ENCODE measurements around the gene EFCAB8. TPM values are rescaled to one million over a fixed set of nuclear protein-coding genes. Genes with fewer than 3 reads are reported as not detected.

The EFCAB8 gene
- polyA plus RNA-seq, 1 donor: 0.24 TPM

- no peak for DNase-seq (ENCODE audit: low read depth)
Measured at GRCh38 chr20:33007376-33008335, 148.9 kb downstream of the EFCAB8 start, which contains the start of gene BPIFB2. Gene BPIFB2, plus strand, starts transcription at chr20:33007704. Its CDS starts 871 bp downstream, at chr20:33008575.

- DNase-seq (ENCODE audit: low read depth): no peak
Measured at GRCh38 chr20:33008336-33009213, 149.9 kb downstream of the EFCAB8 start.

GRCh38 chr20:33009214-33010132, 150.8 kb downstream of the EFCAB8 start:
- DNase-seq (ENCODE audit: low read depth): no peak

GRCh38 chr20:33010133-33010504, 151.4 kb downstream of the EFCAB8 start:
- DNase-seq (ENCODE audit: low read depth): no peak

- DNase-seq (ENCODE audit: low read depth): no peak
Measured at GRCh38 chr20:33010674-33011449, 152.1 kb downstream of the EFCAB8 start.

Other genes starting within 250 kb of the EFCAB8 start
- 0.14 TPM for gene C20orf203, start 185.0 kb upstream of the EFCAB8 start, polyA plus RNA-seq (ENCODE audit: insufficient read length)
- 37.2 TPM for gene COMMD7, start 115.5 kb upstream of the EFCAB8 start, polyA plus RNA-seq (ENCODE audit: insufficient read length)
- gene DNMT3B, start 96.5 kb upstream of the EFCAB8 start, polyA plus RNA-seq (ENCODE audit: insufficient read length): 3.7 TPM
- gene MAPRE1, start 39.0 kb upstream of the EFCAB8 start, polyA plus RNA-seq (ENCODE audit: insufficient read length): 134 TPM
- not detected for gene SUN5, start 145.5 kb downstream of the EFCAB8 start, polyA plus RNA-seq (ENCODE audit: insufficient read length)
- gene BPIFB2, start 148.8 kb downstream of the EFCAB8 start, polyA plus RNA-seq (ENCODE audit: insufficient read length): not detected
- gene BPIFB6, start 172.7 kb downstream of the EFCAB8 start, polyA plus RNA-seq (ENCODE audit: insufficient read length): not detected
- not detected for gene BPIFB3, start 195.0 kb downstream of the EFCAB8 start, polyA plus RNA-seq (ENCODE audit: insufficient read length)
- 0.29 TPM for gene BPIFB4, start 220.7 kb downstream of the EFCAB8 start, polyA plus RNA-seq (ENCODE audit: insufficient read length)

Measured in forelimb muscle (tissue), 1 donor.